GM23248 (cell line): ENCODE data around the gene RBPJ.

Source experiments
- EZH2 ChIP-seq: fragments of 200-600 bp; sonication (generic); IDR thresholded peaks from 2 replicates; pipeline ENCODE4 v1.6.1; 2018; ENCODE audit warnings: antibody characterized with exemption, mild to moderate bottlenecking; ENCODE audit not compliant: insufficient read depth, poor library complexity, severe bottlenecking
- EZH2phosphoT487 ChIP-seq: fragments of 200-600 bp; sonication (generic); IDR thresholded peaks from 2 replicates; pipeline ENCODE4 v1.6.1; 2018; ENCODE audit warnings: antibody characterized with exemption, moderate library complexity, mild to moderate bottlenecking, low read depth; ENCODE audit not compliant: insufficient read depth

DNA sequence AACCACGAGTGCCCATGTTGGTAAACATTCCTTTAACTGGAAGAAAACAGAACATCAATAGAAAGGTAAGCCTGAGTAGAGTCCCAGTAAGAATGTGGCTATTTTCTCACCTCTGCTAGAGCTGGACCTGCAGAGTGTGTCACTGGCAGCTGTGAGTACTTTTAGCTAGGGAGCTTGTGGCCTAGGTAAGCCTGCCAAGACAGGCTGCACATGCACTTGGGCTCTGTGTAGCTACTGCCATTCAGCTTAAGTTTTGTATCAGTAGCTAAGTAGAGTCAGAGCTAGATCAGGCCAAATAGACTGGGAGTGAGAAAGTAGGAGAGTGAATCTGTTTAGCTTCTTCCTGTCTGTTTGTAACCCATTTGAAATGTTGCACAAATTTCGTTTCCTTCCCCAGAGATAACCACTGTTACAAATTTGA lies 35.3 kb downstream of the RBPJ start:
- no peak for TF ChIP-seq EZH2
- no peak for TF ChIP-seq EZH2phosphoT487
